ENCODE results near the gene DGKB.

- TF ChIP-seq CTCF (conservative IDR thresholded peaks at IDR 0.05 in 1 of 2, IDR thresholded peaks at IDR 0.05 in 1 of 2; ENCODE audit: extremely low read depth in 1 of 2, insufficient read depth in 1 of 2, low read depth in 1 of 2, low read length in 2 of 2) (no peak), EZH2 (IDR thresholded peaks at IDR 0.05; ENCODE audit: borderline replicate concordance, low read length) (no peak)
These were observed 299.7 kb downstream of the DGKB start for GRCh38 chr7:14602851-14603250.

All from mammary epithelial cell (primary cell).